Activated CD4-positive, alpha-beta T cell treated with anti-CD3 and anti-CD28 coated beads, Interleukin-10, Interleukin-2, amounts not matched to agents 100 ng/mL and 50 ng/mL, durations not matched to agents 16 hours and 8 hours (primary cell): ENCODE data around the gene PALM.

Source experiments
- DNase-seq: peaks from one replicate; pipeline ENCODE4 v3.0.0-alpha.2; 2020

The PALM gene

GRCh38 chr19:788686-788982 lies 79.9 kb downstream of the PALM start:
- no peak for DNase-seq

- DNase-seq: no peak
These were observed 80.4 kb downstream of the PALM start for GRCh38 chr19:788983-789700.

DNA sequence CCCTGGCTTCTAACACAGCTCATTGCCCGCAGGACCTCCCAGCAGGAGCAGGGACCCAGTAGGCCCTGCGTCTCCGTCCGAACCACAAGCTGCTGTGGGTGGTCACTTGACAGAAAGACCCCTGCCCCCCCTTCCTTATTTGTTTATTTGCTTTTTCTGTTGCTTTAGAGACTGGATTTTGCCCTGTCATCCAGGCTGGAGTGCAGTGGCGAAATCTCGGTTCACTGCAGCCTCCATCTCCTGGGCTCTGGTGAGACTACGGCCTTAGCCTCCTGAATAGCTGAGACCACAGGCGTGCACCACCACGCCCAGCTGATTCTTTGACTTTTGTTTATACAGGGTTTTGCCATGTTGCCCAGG lies 80.9 kb downstream of the PALM start:
- DNase-seq: no peak

DNA sequence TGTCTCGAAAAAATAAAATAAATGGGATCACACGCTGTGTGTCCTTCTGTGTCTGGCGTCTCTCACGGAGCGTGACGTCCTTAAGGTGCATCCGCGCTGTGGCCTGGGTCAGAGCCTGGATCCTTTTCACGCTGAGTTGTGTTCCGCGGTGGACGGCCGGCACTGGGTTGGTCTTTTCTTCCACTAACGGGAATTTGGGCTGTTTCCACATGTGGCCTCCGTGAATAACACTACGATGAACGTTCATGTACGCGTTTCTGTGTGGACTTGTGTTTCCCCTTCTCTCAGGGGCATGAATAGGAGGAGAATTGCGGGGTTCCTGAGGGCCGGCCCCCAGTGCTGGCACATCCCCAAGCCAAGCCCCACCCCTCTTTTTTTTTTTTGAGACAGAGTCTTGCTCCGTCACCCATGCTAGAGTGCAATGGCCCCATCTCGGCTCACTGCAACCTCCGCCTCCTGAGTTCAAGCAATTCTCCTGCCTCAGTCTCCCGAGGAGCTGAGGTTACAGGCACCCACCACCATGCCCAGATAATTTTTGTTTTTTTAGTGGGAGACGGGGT lies 82.4 kb downstream of the PALM start:
- DNase-seq: no peak

DNA sequence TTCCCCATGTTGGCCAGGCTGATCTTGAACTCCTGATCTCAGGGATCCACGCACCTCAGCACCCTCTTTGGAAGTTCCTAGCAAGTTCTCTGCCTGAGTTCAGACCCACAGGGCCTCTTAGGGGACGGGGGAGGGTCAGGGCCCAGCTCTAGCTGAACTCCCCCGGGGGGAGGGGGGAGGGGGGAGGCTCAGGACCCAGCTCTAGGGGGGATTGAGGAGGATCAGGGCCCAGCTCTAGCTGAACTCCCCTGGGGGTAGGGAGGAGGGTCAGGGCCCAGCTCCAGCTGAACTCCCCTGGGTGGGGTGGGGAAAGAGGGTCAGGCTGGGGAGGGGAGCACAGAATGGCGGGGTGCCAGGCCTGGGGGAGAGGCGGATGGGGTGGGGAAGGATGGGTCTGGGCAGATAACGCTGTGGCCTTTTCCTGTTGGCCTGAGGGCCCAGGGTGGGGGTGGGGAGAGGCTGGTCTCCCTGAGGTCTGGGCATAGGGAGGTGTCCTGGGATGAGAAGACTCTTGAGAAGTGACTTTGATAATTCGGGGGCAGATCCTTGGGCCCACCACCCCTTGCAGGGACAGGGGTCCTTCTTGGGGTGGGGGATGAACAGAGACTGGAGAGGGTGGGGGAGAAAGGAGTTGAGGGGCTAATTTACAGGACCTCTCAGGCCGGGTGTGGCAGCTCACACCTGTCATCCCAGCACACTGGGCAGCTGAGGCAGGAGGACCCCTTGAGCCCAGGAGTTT lies 83.0 kb downstream of the PALM start:
- no peak for DNase-seq

GRCh38 chr19:792306-792885 lies 83.7 kb downstream of the PALM start:
- no peak for DNase-seq

GRCh38 chr19:793806-794205 lies 85.1 kb downstream of the PALM start:
- no peak for DNase-seq

DNA sequence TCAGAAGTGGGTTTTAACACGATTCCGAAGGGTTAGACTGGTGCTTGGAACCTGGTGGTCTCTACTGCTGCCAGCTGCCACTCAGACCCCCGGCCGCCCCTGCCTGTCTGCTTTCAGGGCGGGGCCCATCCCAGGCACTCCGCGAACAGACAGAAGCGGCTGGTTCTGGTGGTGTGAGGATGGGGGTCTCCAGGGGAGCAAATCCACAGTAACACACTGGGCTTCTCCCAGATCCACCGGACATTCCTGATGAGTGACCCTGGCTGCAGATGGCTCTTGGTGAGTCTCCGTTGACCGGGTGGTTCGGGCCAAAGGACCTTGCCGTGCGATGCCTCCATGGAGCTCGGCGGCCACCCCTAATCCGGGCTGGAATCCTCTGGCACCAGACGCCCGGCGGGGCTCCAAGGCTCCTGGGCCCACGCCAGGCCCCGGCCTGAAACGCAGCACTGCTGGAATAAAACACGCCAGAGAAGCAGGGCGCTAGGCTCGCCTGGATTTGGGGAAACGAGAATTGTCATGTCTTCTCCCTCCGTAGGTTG lies 86.4 kb downstream of the PALM start:
- DNase-seq: no peak

GRCh38 chr19:795691-796581 lies 87.2 kb downstream of the PALM start:
- DNase-seq: no peak

DNA sequence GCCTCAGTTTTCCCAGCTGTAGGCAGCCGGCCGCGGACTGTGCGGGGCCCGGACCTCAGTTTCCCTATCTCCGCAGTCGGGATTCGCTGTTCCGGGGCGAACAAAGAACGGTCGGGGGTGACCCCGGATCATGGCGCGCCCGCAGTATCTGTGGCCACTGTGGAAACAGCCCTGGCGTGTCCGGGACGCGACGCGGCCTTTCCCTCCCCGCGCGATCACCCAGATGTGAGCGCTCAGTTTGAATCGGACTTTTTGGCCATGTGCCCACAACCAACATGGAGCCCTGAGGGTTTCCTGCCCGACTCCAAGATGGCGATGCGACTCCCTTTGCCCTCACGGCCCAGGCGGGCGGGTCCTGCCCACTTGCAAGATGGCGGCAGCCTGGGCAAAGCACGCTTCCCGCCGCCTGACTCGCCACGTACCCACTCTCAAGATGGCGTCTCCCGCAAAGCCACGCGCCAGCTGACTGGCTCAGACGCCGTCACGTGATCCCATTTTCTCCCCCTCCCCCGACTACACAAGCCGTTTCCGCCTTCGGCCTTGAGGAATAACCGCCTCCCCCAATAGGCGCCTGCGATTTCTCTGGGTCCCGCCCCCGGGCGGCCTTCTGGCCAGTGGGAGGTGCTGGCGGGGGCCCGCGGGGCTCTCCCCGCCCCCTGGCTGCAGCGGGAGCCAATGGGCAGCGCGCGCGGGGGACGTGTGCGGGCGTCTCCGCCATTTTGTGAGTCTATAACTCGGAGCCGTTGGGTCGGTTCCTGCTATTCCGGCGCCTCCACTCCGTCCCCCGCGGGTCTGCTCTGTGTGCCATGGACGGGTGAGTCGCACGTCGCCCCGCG lies 88.2 kb downstream of the PALM start, which contains the start of gene PTBP1:
Gene PTBP1, plus strand, starts transcription at position 761 of the 836 bp plus-strand sequence. Its CDS starts 46 bp downstream, at position 807.
- peak; percentile 100 for DNase-seq
